Parathyroid adenoma (tissue), 2 donors: ENCODE data around the gene RPA1.
"Not testable (repeated sequence)": the region's sequence is repeated elsewhere in the genome, so short reads cannot be mapped to it uniquely, and the experiment has no call there.

Experiments used
- H2AFZ ChIP-seq: fragments of 300-600 bp; sonication (generic); one replicate; pipeline ENCODE4 v1.7.0; 2017; ENCODE audit warnings: antibody characterized with exemption, mild to moderate bottlenecking
- H3K27ac ChIP-seq: fragments of 300-600 bp; sonication (generic); one replicate; pipeline ENCODE4 v1.7.0; 2017
- H3K27me3 ChIP-seq: fragments of 300-600 bp; sonication (generic); one replicate; pipeline ENCODE4 v1.7.0; 2017; ENCODE audit warnings: low read length; ENCODE audit not compliant: control insufficient read depth, insufficient read depth
- H3K36me3 ChIP-seq: fragments of 300-600 bp; sonication (generic); one replicate; pipeline ENCODE4 v1.7.0; 2017; ENCODE audit warnings: low read length; ENCODE audit not compliant: control insufficient read depth, insufficient read depth
- H3K4me1 ChIP-seq: fragments of 300-600 bp; sonication (generic); one replicate; pipeline ENCODE4 v1.7.0; 2017; ENCODE audit warnings: control low read depth
- H3K4me2 ChIP-seq: fragments of 300-600 bp; sonication (generic); one replicate; pipeline ENCODE4 v1.7.0; 2017; ENCODE audit warnings: low read length
- H3K4me3 ChIP-seq: fragments of 300-600 bp; sonication (generic); one replicate; pipeline ENCODE4 v1.7.0; 2017; ENCODE audit warnings: low read depth, low read length
- H3K79me2 ChIP-seq: fragments of 300-600 bp; sonication (generic); one replicate; pipeline ENCODE4 v1.7.0; 2017; ENCODE audit warnings: control low read depth
- H3K9ac ChIP-seq: fragments of 300-600 bp; sonication (generic); one replicate; pipeline ENCODE4 v1.7.0; 2017; ENCODE audit warnings: mild to moderate bottlenecking
- H3K9me3 ChIP-seq: fragments of 300-600 bp; sonication (generic); one replicate; pipeline ENCODE4 v1.7.0; 2017; ENCODE audit warnings: low read length; ENCODE audit not compliant: control insufficient read depth
- CTCF ChIP-seq: fragments of 300-600 bp; sonication (generic); IDR thresholded peaks from one replicate; pipeline ENCODE4 v1.7.0; 2017; ENCODE audit warnings: antibody characterized with exemption, mild to moderate bottlenecking
- donor health status: primary hyperparathyroidism.

RPA1 gene

GRCh38 chr17:1883536-1883935 is 53.7 kb downstream of the RPA1 start:
- H3K4me2 ChIP-seq, result no peak overlapping the region
- H3K4me1 ChIP-seq, result no peaks in the 10 kb centered on the region
- no peak overlapping the region for H3K4me3 ChIP-seq
- TF ChIP-seq CTCF, result no peak
- H2AFZ ChIP-seq, result no peak overlapping the region
- H3K79me2 ChIP-seq, result no peaks in the 10 kb centered on the region
- H3K36me3 ChIP-seq, result no peaks in the 10 kb centered on the region
- H3K27me3 ChIP-seq, result no peaks in the 10 kb centered on the region
- H3K27ac ChIP-seq, result no peak overlapping the region
- H3K9me3 ChIP-seq, result no peaks in the 10 kb centered on the region
- H3K9ac ChIP-seq, result no peak overlapping the region

- Histone ChIP-seq H3K9ac (no peak overlapping the region), H3K36me3 (no peaks in the 10 kb centered on the region), H3K4me2 (no peak overlapping the region), H3K27ac (no peak overlapping the region), H3K79me2 (no peaks in the 10 kb centered on the region), H3K9me3 (no peaks in the 10 kb centered on the region), H3K4me3 (no peak overlapping the region), H3K27me3 (no peaks in the 10 kb centered on the region), H3K4me1 (no peaks in the 10 kb centered on the region), H2AFZ (no peak overlapping the region)
- no peak for TF ChIP-seq CTCF
Observed at GRCh38 chr17:1888741-1889140, 58.9 kb downstream of the RPA1 start.

- Histone ChIP-seq H3K27ac (no peak overlapping the region), H3K36me3 (no peaks in the 10 kb centered on the region), H3K27me3 (no peaks in the 10 kb centered on the region), H3K79me2 (no peaks in the 10 kb centered on the region), H3K4me3 (no peak overlapping the region), H3K9me3 (no peaks in the 10 kb centered on the region), H2AFZ (no peak overlapping the region), H3K9ac (no peak overlapping the region), H3K4me1 (no peaks in the 10 kb centered on the region), H3K4me2 (no peak overlapping the region)
- TF ChIP-seq CTCF, result no peak
Observed at GRCh38 chr17:1890758-1891450, 61.1 kb downstream of the RPA1 start.

- Histone ChIP-seq H2AFZ (no peak overlapping the region), H3K9me3 (no peaks in the 10 kb centered on the region), H3K36me3 (no peaks in the 10 kb centered on the region), H3K4me2 (no peak overlapping the region), H3K79me2 (no peaks in the 10 kb centered on the region), H3K9ac (no peak overlapping the region), H3K27me3 (no peaks in the 10 kb centered on the region), H3K27ac (no peak overlapping the region), H3K4me3 (no peak overlapping the region), H3K4me1 (no peaks in the 10 kb centered on the region)
- TF ChIP-seq CTCF, result no peak
Observed at GRCh38 chr17:1894753-1895339, 65.0 kb downstream of the RPA1 start.

GRCh38 chr17:1895479-1895878 is 65.7 kb downstream of the RPA1 start:
- H3K36me3 ChIP-seq, H2AFZ ChIP-seq, H3K4me3 ChIP-seq, H3K27me3 ChIP-seq, H3K9ac ChIP-seq, H3K4me1 ChIP-seq, H3K9me3 ChIP-seq, H3K27ac ChIP-seq, H3K4me2 ChIP-seq, H3K79me2 ChIP-seq: not testable (repeated sequence)
